Testis (tissue), 3 donors: ENCODE results near the gene ME3. TPM values are rescaled to one million over a fixed set of nuclear protein-coding genes. Genes with fewer than 3 reads are reported as not detected.
"Not testable (repeated sequence)": the region's sequence is repeated elsewhere in the genome, so short reads cannot be mapped to it uniquely, and the experiment has no call there.

ENCODE experiments used
- DNase-seq: peaks from one replicate; pipeline ENCODE4 v3.0.0-alpha.2; 2019
- H3K27ac ChIP-seq, 2 donors: fragments of 200-600 bp; sonication (generic); one replicate each; pipeline ENCODE4 v1.5.1; 2019
- H3K27me3 ChIP-seq: fragments of 200-600 bp; sonication (generic); one replicate; pipeline ENCODE4 v1.5.1; 2019
- H3K36me3 ChIP-seq: fragments of 200-600 bp; sonication (generic); one replicate; pipeline ENCODE4 v1.5.1; 2017; ENCODE audit warnings: low read depth; ENCODE audit errors: missing control alignments
- H3K4me1 ChIP-seq: fragments of 200-600 bp; sonication (generic); one replicate; pipeline ENCODE4 v1.5.1; 2019
- H3K4me3 ChIP-seq, 2 donors: fragments of 200-600 bp; sonication (generic); one replicate each; pipeline ENCODE4 v1.5.1; 2017 to 2019
- H3K9me3 ChIP-seq: fragments of 200-600 bp; sonication (generic); one replicate; pipeline ENCODE4 v1.5.1; 2017
- POLR2A ChIP-seq: fragments of 450-650 bp; IDR thresholded peaks from one replicate; pipeline ENCODE4 v1.6.1; 2017; ENCODE audit warnings: antibody characterized with exemption, mild to moderate bottlenecking, moderate library complexity
- WGBS, 2 donors: methylation state at CpG; one replicate each; pipeline ENCODE4 v1.1.5; 2018; 5-methylcytosine and 5-hydroxymethylcytosine counted together
- intact Hi-C: fragments of 100-400 bp; cut with DNase I; formaldehyde crosslinking; loops from one replicate; pipeline ENCODE4 v1.15.1; 2023; ENCODE audit warnings: low total_unique reads
- polyA plus RNA-seq: library from polyadenylated mRNA; stranded (reverse); fragments of 350-450 nt; fragmentation: Illumina TruSeq; extraction: RNeasy Lipid Tissue Mini Kit (QIAGEN cat#74804); gene quantifications from one replicate; pipeline ENCODE4 v1.2.3, GENCODE V29; 2014; ENCODE audit warnings: low read depth, low replicate concordance; ENCODE audit not compliant: insufficient read depth
- total RNA-seq, 2 donors: library from RNA; depleted of rRNA; stranded (reverse); fragments of >200 nt; gene quantifications; one replicate each; pipeline ENCODE4 v1.2.3, GENCODE V29; 2016
- TF ChIP-seq, protein P1 (sequence below), 3 experiments: fragments of 450-650 bp in 2 of 3; fragments of 200-600 bp in 1 of 3; sonication (generic) in 1 of 3; IDR thresholded peaks; one replicate each; pipeline ENCODE4 v1.5.1; 2016 to 2019; ENCODE audit warnings: antibody characterized with exemption in 3 of 3, mild to moderate bottlenecking in 2 of 3, moderate library complexity in 1 of 3

The ME3 gene
- total and polyA plus RNA-seq, 3 donors from 2014 or later, result 26.7 to 170 (median 115) TPM

- no peak for TF ChIP-seq POLR2A
- TF ChIP-seq, protein P1, sequence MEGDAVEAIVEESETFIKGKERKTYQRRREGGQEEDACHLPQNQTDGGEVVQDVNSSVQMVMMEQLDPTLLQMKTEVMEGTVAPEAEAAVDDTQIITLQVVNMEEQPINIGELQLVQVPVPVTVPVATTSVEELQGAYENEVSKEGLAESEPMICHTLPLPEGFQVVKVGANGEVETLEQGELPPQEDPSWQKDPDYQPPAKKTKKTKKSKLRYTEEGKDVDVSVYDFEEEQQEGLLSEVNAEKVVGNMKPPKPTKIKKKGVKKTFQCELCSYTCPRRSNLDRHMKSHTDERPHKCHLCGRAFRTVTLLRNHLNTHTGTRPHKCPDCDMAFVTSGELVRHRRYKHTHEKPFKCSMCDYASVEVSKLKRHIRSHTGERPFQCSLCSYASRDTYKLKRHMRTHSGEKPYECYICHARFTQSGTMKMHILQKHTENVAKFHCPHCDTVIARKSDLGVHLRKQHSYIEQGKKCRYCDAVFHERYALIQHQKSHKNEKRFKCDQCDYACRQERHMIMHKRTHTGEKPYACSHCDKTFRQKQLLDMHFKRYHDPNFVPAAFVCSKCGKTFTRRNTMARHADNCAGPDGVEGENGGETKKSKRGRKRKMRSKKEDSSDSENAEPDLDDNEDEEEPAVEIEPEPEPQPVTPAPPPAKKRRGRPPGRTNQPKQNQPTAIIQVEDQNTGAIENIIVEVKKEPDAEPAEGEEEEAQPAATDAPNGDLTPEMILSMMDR (IDR thresholded peaks at IDR 0.05), result no peak
- 81 to 90% methylated on average over 3 of the region's 3 CpGs for WGBS, 2 donors
- no peaks in the 10 kb centered on the region for H3K9me3 ChIP-seq
- H3K4me1 ChIP-seq, result peaks cover 1% of the 10 kb centered on the region
- no peaks in the 10 kb centered on the region for H3K27me3 ChIP-seq
- intact Hi-C loops, result no loop called here
- no peak overlapping the region for H3K27ac ChIP-seq
- H3K4me3 ChIP-seq, result no peak overlapping the region
- no peak for DNase-seq
- no peaks in the 10 kb centered on the region for H3K36me3 ChIP-seq
Observed at GRCh38 chr11:86418513-86418912, 253.9 kb downstream of the ME3 start.

DNA sequence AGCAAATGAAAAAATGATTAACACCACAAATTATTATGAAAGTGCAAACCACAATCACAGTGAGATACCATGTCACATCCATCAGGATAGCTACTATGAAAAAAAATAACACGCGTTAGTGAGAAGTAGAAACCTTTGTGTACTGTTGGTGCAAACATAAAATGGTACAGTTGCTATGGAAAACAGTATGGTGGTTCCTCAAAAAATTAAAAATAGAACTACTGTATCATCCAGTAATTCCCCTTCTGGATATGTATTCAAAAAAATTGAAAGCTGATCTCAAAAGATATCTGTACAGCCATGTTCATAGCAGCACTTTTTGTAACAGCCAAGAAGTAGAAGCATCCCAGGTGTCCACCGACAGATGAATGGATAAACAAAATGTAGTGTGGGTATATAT lies 254.3 kb downstream of the ME3 start:
- Histone ChIP-seq H3K27ac (no peak overlapping the region), H3K4me1 (no peaks in the 10 kb centered on the region), H3K27me3 (no peaks in the 10 kb centered on the region), H3K36me3 (no peaks in the 10 kb centered on the region), H3K9me3 (no peaks in the 10 kb centered on the region), H3K4me3 (no peak overlapping the region)
- no peak for TF ChIP-seq POLR2A
- TF ChIP-seq, protein P1 (IDR thresholded peaks at IDR 0.05), result no peak
- WGBS, 2 donors, result 81 to 82% methylated on average over 3 of the region's 3 CpGs
- no peak for DNase-seq
- intact Hi-C loops, result no loop called here

- H3K36me3 ChIP-seq, DNase-seq, H3K4me1 ChIP-seq, H3K27me3 ChIP-seq, H3K4me3 ChIP-seq, H3K27ac ChIP-seq, intact Hi-C loops, H3K9me3 ChIP-seq: not testable (repeated sequence)
- 93 to 98% methylated on average over 9 of the region's 9 CpGs for WGBS, 2 donors
Observed at GRCh38 chr11:86416951-86417350, 255.5 kb downstream of the ME3 start.

DNA sequence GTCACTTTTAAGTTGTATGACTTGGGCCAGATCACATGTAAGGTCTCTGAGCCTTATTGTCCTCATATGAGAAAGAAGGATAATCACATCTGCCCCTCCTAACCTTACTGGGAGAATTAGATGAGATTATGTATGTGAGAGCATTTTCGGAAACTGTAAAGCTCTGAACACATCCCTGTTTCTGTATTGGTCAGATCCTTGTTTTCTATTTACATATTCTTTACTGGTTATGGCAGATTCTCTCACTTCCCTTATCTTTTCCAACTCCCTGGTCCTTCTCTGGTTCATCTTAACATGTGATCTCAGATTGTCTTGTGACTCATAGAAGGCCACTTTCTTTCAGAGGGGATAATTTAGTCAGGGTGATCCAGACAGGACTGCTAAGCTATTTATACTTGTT lies 255.9 kb downstream of the ME3 start:
- Histone ChIP-seq H3K36me3 (no peaks in the 10 kb centered on the region), H3K4me1 (no peaks in the 10 kb centered on the region), H3K27me3 (no peaks in the 10 kb centered on the region), H3K27ac (no peak overlapping the region), H3K4me3 (no peak overlapping the region), H3K9me3 (no peaks in the 10 kb centered on the region)
- 84 to 93% methylated on average over 1 of the region's 1 CpG for WGBS, 2 donors
- DNase-seq, result no peak
- intact Hi-C loops, result no loop called here
- TF ChIP-seq, protein P1 (IDR thresholded peaks at IDR 0.05), result no peak
- no peak for TF ChIP-seq POLR2A

GRCh38 chr11:86415026-86415425 lies 257.4 kb downstream of the ME3 start:
- intact Hi-C loops, result no loop called here
- DNase-seq, result no peak
- TF ChIP-seq, protein P1 (IDR thresholded peaks at IDR 0.05), result no peak
- TF ChIP-seq POLR2A, result no peak
- 79 to 90% methylated on average over 4 of the region's 4 CpGs for WGBS, 2 donors
- Histone ChIP-seq H3K4me3 (no peak overlapping the region), H3K9me3 (no peaks in the 10 kb centered on the region), H3K36me3 (no peaks in the 10 kb centered on the region), H3K27me3 (no peaks in the 10 kb centered on the region), H3K4me1 (no peaks in the 10 kb centered on the region), H3K27ac (no peak overlapping the region)
